HG02852 (cell line): ENCODE measurements around the gene STX1A.
"Not testable (repeated sequence)": the region's sequence is repeated elsewhere in the genome, so short reads cannot be mapped to it uniquely, and the experiment has no call there.

Source experiments
- ATAC-seq: cut with Tn5 transposase; IDR thresholded peaks from one replicate; pipeline ENCODE4 v1.9.1; 2021; ENCODE audit warnings: mild to moderate bottlenecking, moderate library complexity; ENCODE audit not compliant: unreplicated experiment

STX1A gene

GRCh38 chr7:73736885-73737284, 17.4 kb upstream of the STX1A start:
- ATAC-seq, result no peak

GRCh38 chr7:73735528-73735905, 16.0 kb upstream of the STX1A start:
- no peak for ATAC-seq

GRCh38 chr7:73734619-73735527, 15.4 kb upstream of the STX1A start:
- no peak for ATAC-seq

GRCh38 chr7:73732397-73732796, 12.9 kb upstream of the STX1A start:
- ATAC-seq, result no peak

GRCh38 chr7:73730485-73730884, 11.0 kb upstream of the STX1A start:
- no peak for ATAC-seq

GRCh38 chr7:73728551-73728950, 9.1 kb upstream of the STX1A start:
- ATAC-seq, result no peak

GRCh38 chr7:73727952-73728351, 8.5 kb upstream of the STX1A start:
- no peak for ATAC-seq

- no peak for ATAC-seq
Observed at GRCh38 chr7:73726083-73726466, 6.6 kb upstream of the STX1A start.

GRCh38 chr7:73723813-73724212, 4.3 kb upstream of the STX1A start:
- ATAC-seq, result no peak

- ATAC-seq, result no peak
Observed at GRCh38 chr7:73722785-73723184, 3.3 kb upstream of the STX1A start.

- ATAC-seq, result not testable (repeated sequence)
Observed at GRCh38 chr7:73722182-73722581, 2.7 kb upstream of the STX1A start.

GRCh38 chr7:73721377-73721817, 1.9 kb upstream of the STX1A start:
- no peak for ATAC-seq

- ATAC-seq, result not testable (repeated sequence)
Observed at GRCh38 chr7:73720443-73720842, 974 bp upstream of the STX1A start.

- peak; percentile 17 for ATAC-seq
Observed at GRCh38 chr7:73719806-73720169, 319 bp upstream of the STX1A start.

GRCh38 chr7:73718438-73718881, 1.0 kb downstream of the STX1A start:
- ATAC-seq, result no peak

- no peak for ATAC-seq
Observed at GRCh38 chr7:73717991-73718405, 1.5 kb downstream of the STX1A start.

- ATAC-seq, result no peak
Observed at GRCh38 chr7:73717025-73717807, 2.3 kb downstream of the STX1A start.

GRCh38 chr7:73716318-73716890, 3.1 kb downstream of the STX1A start:
- ATAC-seq, result no peak

GRCh38 chr7:73715648-73716317, 3.7 kb downstream of the STX1A start:
- ATAC-seq, result no peak

- ATAC-seq, result not testable (repeated sequence)
Observed at GRCh38 chr7:73713319-73713718, 6.2 kb downstream of the STX1A start.

GRCh38 chr7:73712773-73713172, 6.7 kb downstream of the STX1A start:
- no peak for ATAC-seq
